ENCODE results near the gene SMTN.

DNA sequence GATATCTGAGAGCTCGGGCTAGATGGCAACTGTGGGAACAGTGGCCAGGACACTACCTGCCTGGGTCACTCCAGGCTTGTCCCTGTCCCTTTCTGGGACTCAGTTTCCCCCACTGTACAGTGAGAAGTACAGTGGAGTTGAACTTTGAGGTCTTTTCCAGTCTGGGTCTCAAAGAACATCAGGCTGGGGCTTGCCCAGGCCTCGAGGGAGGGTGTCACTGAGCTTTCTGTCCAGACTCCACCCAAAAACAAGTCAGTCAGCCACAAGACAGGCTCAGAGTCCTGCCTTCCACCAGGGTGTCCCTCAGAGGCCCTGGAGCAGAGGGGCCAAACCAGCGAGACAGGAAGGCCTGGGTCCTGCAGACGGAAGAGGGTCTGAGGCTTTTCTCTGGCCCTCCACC lies 61.2 kb downstream of the SMTN start:
- no peak for TF ChIP-seq EP300 (IDR thresholded peaks at IDR 0.05)
- TF ChIP-seq, protein P1, sequence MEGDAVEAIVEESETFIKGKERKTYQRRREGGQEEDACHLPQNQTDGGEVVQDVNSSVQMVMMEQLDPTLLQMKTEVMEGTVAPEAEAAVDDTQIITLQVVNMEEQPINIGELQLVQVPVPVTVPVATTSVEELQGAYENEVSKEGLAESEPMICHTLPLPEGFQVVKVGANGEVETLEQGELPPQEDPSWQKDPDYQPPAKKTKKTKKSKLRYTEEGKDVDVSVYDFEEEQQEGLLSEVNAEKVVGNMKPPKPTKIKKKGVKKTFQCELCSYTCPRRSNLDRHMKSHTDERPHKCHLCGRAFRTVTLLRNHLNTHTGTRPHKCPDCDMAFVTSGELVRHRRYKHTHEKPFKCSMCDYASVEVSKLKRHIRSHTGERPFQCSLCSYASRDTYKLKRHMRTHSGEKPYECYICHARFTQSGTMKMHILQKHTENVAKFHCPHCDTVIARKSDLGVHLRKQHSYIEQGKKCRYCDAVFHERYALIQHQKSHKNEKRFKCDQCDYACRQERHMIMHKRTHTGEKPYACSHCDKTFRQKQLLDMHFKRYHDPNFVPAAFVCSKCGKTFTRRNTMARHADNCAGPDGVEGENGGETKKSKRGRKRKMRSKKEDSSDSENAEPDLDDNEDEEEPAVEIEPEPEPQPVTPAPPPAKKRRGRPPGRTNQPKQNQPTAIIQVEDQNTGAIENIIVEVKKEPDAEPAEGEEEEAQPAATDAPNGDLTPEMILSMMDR (IDR thresholded peaks at IDR 0.05), result no peak
